ENCODE measurements around the gene UNC45A. TPM values are rescaled to one million over a fixed set of nuclear protein-coding genes. Genes with fewer than 3 reads are reported as not detected.

Gene UNC45A
- total RNA-seq, 3 donors from 2014 or later (not counting 1 experiment from before 2014, with no cell fraction given) = 39.0 to 58.1 (median 51.5) TPM

- Histone ChIP-seq H3K9me3 (ENCODE audit: control insufficient read depth, insufficient read depth, low read length) (no peaks in the 10 kb centered on the region), H3K4me1 (ENCODE audit: control insufficient read depth, insufficient read depth, low read length) (peaks cover 20% of the 10 kb centered on the region), H3K4me3 (ENCODE audit: low read length) (no peak overlapping the region), H3K27ac (ENCODE audit: low read length) (no peak overlapping the region), H3K27me3 (ENCODE audit: control insufficient read depth, insufficient read depth, low read length) (no peaks in the 10 kb centered on the region), H3K36me3 (ENCODE audit: control insufficient read depth, insufficient read depth, low read length) (peaks cover 42% of the 10 kb centered on the region)
- Mint-ChIP-seq H3K4me1 (peaks cover 0 to 10% of the 10 kb centered on the region in 2 donors), H3K9me3 (no peaks in the 10 kb centered on the region), H3K36me3 (no peaks in the 10 kb centered on the region), H3K27me3 (ENCODE audit: low read depth in 2 of 2) (no peaks in the 10 kb centered on the region), H3K27ac (peak overlapping the region in 1 of 2 donors; percentile 91), H3K4me3 (peak overlapping the region; percentile 28)
- ATAC-seq (no peak), DNase-seq (no peak)
- 97% methylated on average over 14 of the region's 14 CpGs for WGBS (ENCODE audit: insufficient coverage)
- TF ChIP-seq CTCF (IDR thresholded peaks at IDR 0.05) = no peak
- intact Hi-C loops (cut with micrococcal nuclease) = no loop called here
These were observed 18.0 kb downstream of the UNC45A start for GRCh38 chr15:90952901-90953677.

GRCh38 chr15:90953947-90954711 lies 19.0 kb downstream of the UNC45A start:
- Histone ChIP-seq H3K4me1 (ENCODE audit: control insufficient read depth, insufficient read depth, low read length) (peaks cover 20% of the 10 kb centered on the region), H3K4me3 (ENCODE audit: low read length) (peak overlapping the region; percentile 71), H3K27me3 (ENCODE audit: control insufficient read depth, insufficient read depth, low read length) (no peaks in the 10 kb centered on the region), H3K9me3 (ENCODE audit: control insufficient read depth, insufficient read depth, low read length) (no peaks in the 10 kb centered on the region), H3K36me3 (ENCODE audit: control insufficient read depth, insufficient read depth, low read length) (peaks cover 36% of the 10 kb centered on the region), H3K27ac (ENCODE audit: low read length) (peak overlapping the region; percentile 88)
- intact Hi-C loops (cut with micrococcal nuclease) = loop anchor here (2.0 kb wide), 1 partner anchor 19 kb away; the partner anchor contains the start of gene UNC45A
- WGBS (ENCODE audit: insufficient coverage) = 74% methylated on average over 8 of the region's 16 CpGs
- DNase-seq (no peak), ATAC-seq (no peak)
- Mint-ChIP-seq H3K36me3 (no peaks in the 10 kb centered on the region), H3K4me1 (peaks cover 0 to 10% of the 10 kb centered on the region in 2 donors), H3K27ac (peak overlapping the region; percentile 82 to 91), H3K4me3 (peak overlapping the region; percentile 85), H3K9me3 (no peaks in the 10 kb centered on the region), H3K27me3 (ENCODE audit: low read depth in 2 of 2) (no peaks in the 10 kb centered on the region)
- no peak for TF ChIP-seq CTCF (IDR thresholded peaks at IDR 0.05)

- H3K9me3 Mint-ChIP-seq = no peaks in the 10 kb centered on the region
- WGBS (ENCODE audit: insufficient coverage) = 1% methylated on average over 69 of the region's 69 CpGs
- Histone ChIP-seq H3K9me3 (ENCODE audit: control insufficient read depth, insufficient read depth, low read length) (no peaks in the 10 kb centered on the region), H3K36me3 (ENCODE audit: control insufficient read depth, insufficient read depth, low read length) (peaks cover 28% of the 10 kb centered on the region), H3K27me3 (ENCODE audit: control insufficient read depth, insufficient read depth, low read length) (no peaks in the 10 kb centered on the region), H3K4me1 (ENCODE audit: control insufficient read depth, insufficient read depth, low read length) (peaks cover 20% of the 10 kb centered on the region), H3K4me3 (ENCODE audit: low read length) (peak within 1 kb of the TSS; percentile 71), H3K27ac (ENCODE audit: low read length) (peak within 1 kb of the TSS; percentile 88)
- peak within 1 kb of the TSS; percentile 82 to 91 for H3K27ac Mint-ChIP-seq
- H3K36me3 Mint-ChIP-seq = no peaks in the 10 kb centered on the region
- intact Hi-C loops (cut with micrococcal nuclease) = loop anchor here (2.0 kb wide), 1 partner anchor 20 kb away; the partner anchor contains the start of gene UNC45A
- peak within 1 kb of the TSS; percentile 85 for H3K4me3 Mint-ChIP-seq
- H3K4me1 Mint-ChIP-seq = peaks cover 0 to 10% of the 10 kb centered on the region in 2 donors
- DNase-seq (peak; percentile 82 to 93), ATAC-seq (peak; percentile 95 to 97 (median 97))
- no peaks in the 10 kb centered on the region for H3K27me3 Mint-ChIP-seq (ENCODE audit: low read depth in 2 of 2)
- no peak for TF ChIP-seq CTCF (IDR thresholded peaks at IDR 0.05)
These were observed 19.9 kb downstream of the UNC45A start, which contains the start of gene RCCD1 for GRCh38 chr15:90954712-90955623. TSS of gene RCCD1 (plus strand) at chr15:90954884. CDS start at chr15:90956735, 1,851 bp downstream.
